Measurements from ENCODE around the gene DLGAP1. TPM values are rescaled to one million over a fixed set of nuclear protein-coding genes. Genes with fewer than 3 reads are reported as not detected.

The DLGAP1 gene
- total RNA-seq, 1 experiment from 2014 or later = 10.1 TPM

DNA sequence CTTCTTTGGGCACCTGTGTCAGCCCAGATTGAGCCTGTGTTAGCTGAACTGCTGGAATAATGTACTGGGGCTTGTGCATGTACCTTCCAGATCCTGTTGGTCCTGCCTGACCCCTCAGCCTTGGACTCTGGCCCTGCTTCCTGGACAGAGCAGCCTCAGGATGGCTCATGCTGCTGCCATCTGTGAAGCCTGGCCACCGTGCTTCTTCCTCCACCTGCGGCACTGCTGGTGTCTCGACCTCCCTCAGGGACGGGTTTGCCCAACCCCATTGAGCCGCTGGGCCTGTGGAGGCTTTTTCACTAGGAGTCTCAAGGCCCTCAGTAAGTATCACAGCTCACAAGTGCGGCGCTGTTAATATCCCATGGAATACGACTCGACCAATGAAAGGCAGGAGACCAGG is 662.4 kb downstream of the DLGAP1 start:
- no peaks in the 10 kb centered on the region for H3K36me3 ChIP-seq (replicated peaks; ENCODE audit: control insufficient read depth, insufficient read depth, low read length)
- H3K27me3 ChIP-seq (ENCODE audit: control insufficient read depth, insufficient read depth, low read length) = no peaks in the 10 kb centered on the region
- H3K4me3 ChIP-seq (ENCODE audit: insufficient read depth, low read depth, low read length) = no peak overlapping the region
- DNase-seq = no peak

DNA sequence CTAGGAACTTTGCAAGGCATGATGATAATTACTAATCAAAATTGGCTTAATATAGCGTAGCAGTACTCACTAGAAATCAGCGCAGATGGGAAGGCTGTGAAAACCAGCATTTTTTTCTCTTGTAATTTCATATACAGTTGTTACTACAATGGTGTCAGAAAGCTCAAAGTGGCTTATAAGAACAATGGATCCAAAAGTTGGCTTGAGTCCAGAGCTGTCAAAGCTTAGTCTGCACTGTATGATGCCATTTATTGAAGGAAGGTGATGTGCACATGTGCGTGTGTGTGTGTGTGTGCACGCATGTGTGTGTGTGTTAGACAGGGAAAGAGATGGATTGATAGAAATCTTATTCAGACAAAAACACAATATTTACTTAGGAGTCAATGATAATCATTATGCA is 663.9 kb downstream of the DLGAP1 start:
- Histone ChIP-seq H3K36me3 (replicated peaks; ENCODE audit: control insufficient read depth, insufficient read depth, low read length) (no peaks in the 10 kb centered on the region), H3K27me3 (ENCODE audit: control insufficient read depth, insufficient read depth, low read length) (no peaks in the 10 kb centered on the region), H3K4me3 (ENCODE audit: insufficient read depth, low read depth, low read length) (no peak overlapping the region)
- DNase-seq = no peak

DNA sequence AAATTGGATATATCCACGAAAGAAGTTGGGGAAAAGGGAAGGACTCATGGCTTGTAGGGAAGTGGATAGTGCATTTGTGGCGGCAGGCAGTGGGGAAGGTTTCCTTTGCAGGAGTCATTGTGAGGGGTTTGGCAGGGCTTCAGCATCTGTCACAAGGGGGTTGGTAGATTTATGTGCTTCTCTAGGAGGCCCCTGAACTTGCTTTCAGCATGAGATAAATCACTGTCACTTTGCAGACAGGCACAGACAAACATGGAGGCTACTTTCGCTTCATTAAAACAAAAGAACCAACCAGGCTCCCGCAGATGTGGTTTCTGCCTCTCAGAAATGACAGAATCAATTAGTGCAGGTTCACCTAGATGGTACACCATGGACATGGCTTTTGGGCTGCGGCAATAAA is 664.4 kb downstream of the DLGAP1 start:
- Histone ChIP-seq H3K36me3 (replicated peaks; ENCODE audit: control insufficient read depth, insufficient read depth, low read length) (no peaks in the 10 kb centered on the region), H3K4me3 (ENCODE audit: insufficient read depth, low read depth, low read length) (no peak overlapping the region), H3K27me3 (ENCODE audit: control insufficient read depth, insufficient read depth, low read length) (no peaks in the 10 kb centered on the region)
- DNase-seq = no peak

DNA sequence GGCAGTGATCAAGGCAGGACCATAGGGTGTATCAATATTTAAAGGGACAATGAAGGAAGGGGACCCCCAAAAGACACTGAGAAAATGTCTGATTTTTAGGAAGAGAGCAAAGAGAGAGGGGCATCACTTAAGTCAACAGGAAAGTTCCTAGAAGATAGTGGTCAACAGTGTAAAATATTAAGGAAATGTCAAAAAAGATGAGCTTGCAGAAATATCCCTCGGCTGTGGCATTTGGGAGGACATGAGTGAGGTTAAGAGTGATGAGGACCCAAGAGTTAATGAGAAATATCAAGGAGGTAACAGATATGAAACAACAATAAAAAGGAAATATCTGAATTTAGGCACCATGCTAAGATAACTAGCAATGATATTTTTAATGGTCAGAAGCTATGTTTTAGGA is 665.6 kb downstream of the DLGAP1 start:
- no peak overlapping the region for H3K4me3 ChIP-seq (ENCODE audit: insufficient read depth, low read depth, low read length)

DNA sequence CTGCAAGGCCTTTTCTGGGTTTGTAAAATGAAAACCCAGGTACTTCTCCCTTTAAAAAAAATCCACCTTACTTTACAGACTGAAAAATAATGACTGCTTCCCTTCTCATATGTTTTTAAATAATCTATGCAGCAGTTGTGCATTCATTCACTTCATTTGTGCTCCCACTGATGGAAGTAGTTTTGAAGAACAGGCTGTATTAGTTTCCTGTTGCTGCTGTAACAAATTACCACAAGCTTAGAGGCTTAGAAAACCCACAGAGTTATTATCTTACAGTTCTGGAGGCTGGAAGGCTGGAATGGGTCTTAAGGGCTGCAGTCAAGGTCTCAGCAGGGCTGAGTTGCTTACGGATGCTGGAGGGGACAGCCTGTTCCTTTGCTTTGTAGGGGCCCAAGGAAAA is 670.2 kb downstream of the DLGAP1 start:
- no peak for DNase-seq
- Histone ChIP-seq H3K27me3 (ENCODE audit: control insufficient read depth, insufficient read depth, low read length) (no peaks in the 10 kb centered on the region), H3K4me3 (ENCODE audit: insufficient read depth, low read depth, low read length) (no peak overlapping the region), H3K36me3 (replicated peaks; ENCODE audit: control insufficient read depth, insufficient read depth, low read length) (no peaks in the 10 kb centered on the region)

More for the DNA sequence above, 665.6 kb downstream of the DLGAP1 start:
- no peak for DNase-seq
- Histone ChIP-seq H3K27me3 (ENCODE audit: control insufficient read depth, insufficient read depth, low read length) (no peaks in the 10 kb centered on the region), H3K36me3 (replicated peaks; ENCODE audit: control insufficient read depth, insufficient read depth, low read length) (no peaks in the 10 kb centered on the region)

DNA sequence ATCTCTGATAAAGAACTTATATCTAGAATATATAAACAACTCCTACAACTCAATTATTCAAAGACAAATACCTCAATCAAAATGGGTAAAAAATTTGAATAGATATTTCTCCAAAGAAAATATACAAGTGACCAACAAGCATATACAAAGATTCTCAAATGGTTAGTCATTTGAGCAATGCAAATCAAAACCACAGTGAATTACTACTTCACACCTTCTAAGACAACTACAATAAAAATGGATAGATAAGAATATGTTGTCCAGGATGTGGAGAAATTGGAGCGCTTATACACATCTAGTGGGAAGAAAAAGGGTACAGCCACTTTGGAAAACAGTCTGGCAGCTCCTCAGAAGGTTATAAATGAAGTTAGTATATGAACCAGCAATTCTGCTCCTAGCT is 672.2 kb downstream of the DLGAP1 start:
- no peak for DNase-seq
- no peaks in the 10 kb centered on the region for H3K36me3 ChIP-seq (replicated peaks; ENCODE audit: control insufficient read depth, insufficient read depth, low read length)
- no peak overlapping the region for H3K4me3 ChIP-seq (ENCODE audit: insufficient read depth, low read depth, low read length)
- no peaks in the 10 kb centered on the region for H3K27me3 ChIP-seq (ENCODE audit: control insufficient read depth, insufficient read depth, low read length)

DNA sequence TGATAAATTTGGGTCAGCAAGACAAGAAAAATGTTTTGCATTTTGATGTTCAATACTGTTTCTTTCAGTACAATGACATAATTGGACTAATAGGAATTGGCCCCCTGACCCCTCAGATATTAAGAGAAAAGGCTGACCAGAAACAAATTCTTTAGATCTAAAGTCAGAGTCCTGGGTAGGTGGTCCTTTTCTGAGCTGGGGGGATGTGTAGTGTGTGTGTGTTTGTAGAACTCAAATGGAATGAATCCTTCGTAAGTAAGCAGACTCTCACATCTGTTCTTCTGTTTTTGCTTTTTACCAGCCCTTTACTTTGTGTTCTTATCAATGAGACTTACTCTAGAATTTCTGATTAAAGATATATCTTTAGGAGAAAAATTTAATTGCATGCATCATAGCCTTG is 677.4 kb downstream of the DLGAP1 start:
- no peak for DNase-seq
- H3K4me3 ChIP-seq (ENCODE audit: insufficient read depth, low read depth, low read length) = no peak overlapping the region
- H3K27me3 ChIP-seq (ENCODE audit: control insufficient read depth, insufficient read depth, low read length) = no peaks in the 10 kb centered on the region
- H3K36me3 ChIP-seq (replicated peaks; ENCODE audit: control insufficient read depth, insufficient read depth, low read length) = no peaks in the 10 kb centered on the region

DNA sequence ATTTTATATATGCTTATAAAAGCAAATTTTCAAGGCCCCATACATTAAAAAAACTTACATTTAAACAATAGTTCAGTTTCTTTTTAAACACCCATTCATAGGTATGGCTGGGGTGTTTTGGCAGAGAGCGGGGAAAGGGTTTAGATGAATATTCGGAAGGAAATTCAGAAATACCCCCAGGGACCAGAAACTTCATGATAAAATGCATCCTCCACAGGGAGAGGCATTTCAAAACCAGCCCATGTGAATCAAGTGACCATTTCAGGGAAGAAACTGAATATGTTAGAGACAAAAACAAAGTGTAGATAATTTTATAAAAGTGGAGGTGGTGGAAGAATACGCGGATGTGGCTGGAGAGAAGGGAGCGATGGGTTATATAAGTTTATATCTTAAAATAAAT is 678.0 kb downstream of the DLGAP1 start:
- Histone ChIP-seq H3K36me3 (replicated peaks; ENCODE audit: control insufficient read depth, insufficient read depth, low read length) (no peaks in the 10 kb centered on the region), H3K4me3 (ENCODE audit: insufficient read depth, low read depth, low read length) (no peak overlapping the region)

DNA sequence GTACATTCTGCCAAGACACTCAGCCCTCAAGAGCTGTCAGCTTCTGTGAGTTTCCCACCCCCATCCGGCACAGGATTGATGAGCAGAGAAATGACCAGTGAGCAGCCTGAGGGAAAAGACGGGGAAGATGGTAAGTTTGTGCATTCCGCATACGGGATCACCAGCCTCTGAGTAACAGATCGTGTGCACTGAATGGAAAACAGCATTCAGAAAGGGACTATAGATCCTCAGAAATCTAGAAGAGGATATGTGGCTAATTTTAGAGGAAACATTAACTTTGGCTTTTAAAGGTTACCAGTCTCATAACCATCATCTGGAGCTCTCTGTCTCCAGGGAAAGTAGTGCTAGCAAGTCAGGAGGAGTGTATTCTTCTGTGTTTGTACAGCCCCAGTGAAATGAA is 679.1 kb downstream of the DLGAP1 start:
- DNase-seq = no peak
- Histone ChIP-seq H3K36me3 (replicated peaks; ENCODE audit: control insufficient read depth, insufficient read depth, low read length) (no peaks in the 10 kb centered on the region), H3K27me3 (ENCODE audit: control insufficient read depth, insufficient read depth, low read length) (no peaks in the 10 kb centered on the region), H3K4me3 (ENCODE audit: insufficient read depth, low read depth, low read length) (no peak overlapping the region)

More for the DNA sequence above, 678.0 kb downstream of the DLGAP1 start:
- DNase-seq = no peak
- no peaks in the 10 kb centered on the region for H3K27me3 ChIP-seq (ENCODE audit: control insufficient read depth, insufficient read depth, low read length)

DNA sequence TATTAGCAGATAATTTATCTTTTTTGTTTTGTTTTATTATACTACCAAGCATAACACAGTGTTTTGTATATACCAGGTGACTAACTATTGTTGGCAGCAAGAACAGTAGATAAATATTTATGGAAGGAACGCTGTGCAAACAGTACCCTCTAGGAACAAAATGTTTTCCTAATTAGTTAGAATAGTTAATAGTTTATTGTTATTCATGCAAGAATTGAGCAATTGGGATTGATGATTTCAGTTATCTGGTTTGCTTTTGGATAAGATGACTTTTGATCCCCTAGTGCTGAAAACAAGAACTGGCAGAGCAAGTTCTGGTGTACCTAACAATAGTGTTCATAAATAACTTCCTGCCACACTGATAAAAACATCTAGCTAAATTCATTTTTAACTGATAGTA is 681.8 kb downstream of the DLGAP1 start:
- Histone ChIP-seq H3K36me3 (replicated peaks; ENCODE audit: control insufficient read depth, insufficient read depth, low read length) (no peaks in the 10 kb centered on the region), H3K4me3 (ENCODE audit: insufficient read depth, low read depth, low read length) (no peak overlapping the region), H3K27me3 (ENCODE audit: control insufficient read depth, insufficient read depth, low read length) (no peaks in the 10 kb centered on the region)
- DNase-seq = no peak

DNA sequence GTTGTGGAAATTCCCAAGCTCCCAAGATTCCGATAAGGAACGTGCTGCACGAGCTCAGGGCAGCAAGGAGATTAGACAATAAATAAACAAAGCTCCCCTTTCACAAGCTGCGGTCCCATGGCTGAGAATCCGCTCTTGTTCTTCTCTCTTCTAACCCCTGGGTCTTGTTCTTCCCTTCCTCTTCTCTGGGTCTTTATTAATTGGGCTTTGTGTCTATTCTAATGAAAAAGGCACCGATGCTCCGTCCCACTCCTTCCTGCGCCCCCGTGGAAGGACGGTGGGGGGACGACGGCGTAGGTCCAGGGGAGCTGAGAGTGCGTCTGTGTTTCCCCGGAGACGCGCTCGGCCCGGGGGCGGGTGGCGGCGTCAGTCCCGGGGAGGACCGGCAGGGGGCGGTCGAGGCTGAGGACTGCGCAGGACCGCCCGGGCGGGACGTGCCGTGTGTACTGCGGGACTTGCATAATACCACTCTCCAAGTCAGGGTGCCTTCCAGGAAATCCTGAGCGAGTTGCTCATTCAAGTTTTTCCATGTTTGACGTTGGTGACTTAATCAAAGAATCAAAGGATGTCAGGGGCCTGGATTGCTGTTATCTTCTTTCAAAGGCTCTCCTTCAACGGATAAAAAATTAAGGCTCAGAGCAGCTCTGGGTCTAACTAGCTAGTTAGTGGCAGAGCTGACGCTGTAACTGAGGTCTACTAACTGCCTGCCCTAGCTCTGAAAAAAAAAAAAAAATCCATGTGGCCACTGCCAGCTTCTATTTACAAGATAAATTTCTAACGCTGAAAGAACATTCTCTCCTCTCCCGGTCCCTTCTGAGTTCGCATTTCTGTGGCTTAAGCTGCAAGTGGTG is 683.8 kb downstream of the DLGAP1 start:
- DNase-seq = peak; percentile 93
- H3K4me3 ChIP-seq (ENCODE audit: insufficient read depth, low read depth, low read length) = peak overlapping the region; percentile 37
- no peaks in the 10 kb centered on the region for H3K36me3 ChIP-seq (replicated peaks; ENCODE audit: control insufficient read depth, insufficient read depth, low read length)
- H3K27me3 ChIP-seq (ENCODE audit: control insufficient read depth, insufficient read depth, low read length) = no peaks in the 10 kb centered on the region

DNA sequence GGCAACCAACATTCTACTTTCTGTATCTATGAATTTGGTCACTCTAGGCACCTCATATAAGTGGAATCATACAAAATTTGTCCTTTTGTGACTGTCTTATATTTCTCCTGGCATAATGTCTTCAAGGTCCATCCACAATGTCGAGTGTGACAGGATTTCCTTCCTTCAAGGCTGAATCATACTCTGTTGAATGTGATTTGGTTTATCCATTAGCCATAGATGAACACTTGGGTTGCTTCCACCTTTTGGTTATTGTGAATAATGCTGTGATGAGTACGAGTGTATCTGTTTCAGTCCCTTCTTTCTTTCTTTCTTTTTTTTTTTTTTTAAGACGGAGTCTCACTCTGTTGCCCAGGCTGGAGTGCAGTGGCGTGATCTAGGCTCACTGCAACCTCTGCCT is 693.8 kb downstream of the DLGAP1 start:
- Histone ChIP-seq H3K36me3 (replicated peaks; ENCODE audit: control insufficient read depth, insufficient read depth, low read length) (no peaks in the 10 kb centered on the region), H3K4me3 (ENCODE audit: insufficient read depth, low read depth, low read length) (no peak overlapping the region), H3K27me3 (ENCODE audit: control insufficient read depth, insufficient read depth, low read length) (no peaks in the 10 kb centered on the region)
- no peak for DNase-seq

DNA sequence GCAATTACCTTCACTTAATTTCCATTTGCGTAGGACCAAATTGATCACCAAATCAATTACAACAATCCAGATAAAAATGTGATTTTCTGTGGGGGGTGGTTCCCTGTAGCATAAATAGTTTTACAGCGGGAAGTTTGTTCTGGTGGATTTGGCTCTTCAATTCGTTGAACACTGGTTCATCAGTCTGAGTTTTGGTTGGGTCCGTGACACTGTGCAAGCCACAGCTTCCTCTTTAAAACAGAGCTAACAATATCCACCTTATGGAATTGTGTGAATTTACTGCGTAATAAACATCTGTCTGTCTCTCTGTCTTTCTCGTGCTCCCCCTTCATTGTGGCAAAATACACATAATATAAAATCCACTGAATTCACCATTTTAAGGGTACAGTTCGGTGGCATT is 694.4 kb downstream of the DLGAP1 start:
- H3K27me3 ChIP-seq (ENCODE audit: control insufficient read depth, insufficient read depth, low read length) = no peaks in the 10 kb centered on the region
- H3K4me3 ChIP-seq (ENCODE audit: insufficient read depth, low read depth, low read length) = no peak overlapping the region
- no peak for DNase-seq
- H3K36me3 ChIP-seq (replicated peaks; ENCODE audit: control insufficient read depth, insufficient read depth, low read length) = no peaks in the 10 kb centered on the region

DNA sequence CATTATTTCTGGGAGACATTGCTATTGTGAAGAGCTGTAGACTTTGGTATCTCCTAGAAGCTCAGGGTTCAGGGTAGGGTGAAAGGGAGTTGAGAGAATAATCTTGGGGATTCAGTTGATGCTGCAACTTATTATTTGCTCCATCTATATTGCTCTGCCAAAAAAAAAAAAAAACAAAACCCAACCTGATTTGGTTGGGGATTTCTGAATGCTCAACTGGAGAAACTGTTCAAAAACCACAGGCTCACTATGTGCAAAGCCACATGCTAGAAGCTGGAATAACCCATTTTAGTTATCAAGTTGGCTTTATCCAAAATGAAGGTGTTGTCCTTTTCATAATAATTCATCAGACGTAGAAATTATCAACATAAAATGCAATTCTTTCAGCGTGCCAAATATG is 696.0 kb downstream of the DLGAP1 start:
- no peak for DNase-seq
- H3K36me3 ChIP-seq (replicated peaks; ENCODE audit: control insufficient read depth, insufficient read depth, low read length) = no peaks in the 10 kb centered on the region
- H3K4me3 ChIP-seq (ENCODE audit: insufficient read depth, low read depth, low read length) = no peak overlapping the region
- no peaks in the 10 kb centered on the region for H3K27me3 ChIP-seq (ENCODE audit: control insufficient read depth, insufficient read depth, low read length)

DNA sequence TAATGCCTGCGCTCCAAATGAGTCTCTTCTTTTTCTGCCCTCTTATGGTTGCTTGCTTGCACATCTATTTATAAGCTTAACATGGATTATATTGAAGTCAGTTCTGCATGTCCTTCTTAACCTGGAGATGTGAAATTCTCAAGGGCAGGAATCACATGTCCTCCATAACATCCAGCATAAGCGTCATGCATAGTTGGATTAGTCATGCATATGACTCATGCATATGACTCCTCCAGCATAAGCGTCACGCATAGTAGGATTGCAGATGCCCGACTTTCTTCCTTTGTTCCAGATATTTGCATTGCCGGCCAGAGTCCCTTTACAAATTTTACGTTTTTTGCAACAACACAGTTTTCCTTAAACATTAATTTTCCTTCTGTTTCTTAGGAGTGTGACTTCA is 696.6 kb downstream of the DLGAP1 start:
- no peak overlapping the region for H3K4me3 ChIP-seq (ENCODE audit: insufficient read depth, low read depth, low read length)

DNA sequence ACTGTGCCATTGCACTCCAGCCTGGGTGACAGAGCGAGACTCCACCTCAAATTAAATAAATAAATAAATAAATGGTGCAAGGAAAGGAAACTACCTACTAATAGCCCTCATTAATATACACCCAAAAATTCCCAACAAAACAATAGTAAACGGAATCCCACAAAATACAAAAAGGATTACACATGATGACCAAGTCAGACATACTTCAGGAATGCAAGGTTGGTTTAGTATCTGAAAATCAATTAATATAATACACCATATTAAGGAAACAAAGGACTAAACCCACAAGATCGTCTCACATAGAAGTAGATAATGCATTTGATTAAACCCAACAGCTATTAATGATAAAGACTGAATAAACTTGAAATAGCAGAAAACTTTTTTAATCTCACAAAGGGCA is 697.7 kb downstream of the DLGAP1 start:
- Histone ChIP-seq H3K27me3 (ENCODE audit: control insufficient read depth, insufficient read depth, low read length) (no peaks in the 10 kb centered on the region), H3K4me3 (ENCODE audit: insufficient read depth, low read depth, low read length) (no peak overlapping the region), H3K36me3 (replicated peaks; ENCODE audit: control insufficient read depth, insufficient read depth, low read length) (no peaks in the 10 kb centered on the region)
- no peak for DNase-seq

More for the DNA sequence above, 696.6 kb downstream of the DLGAP1 start:
- no peaks in the 10 kb centered on the region for H3K27me3 ChIP-seq (ENCODE audit: control insufficient read depth, insufficient read depth, low read length)
- H3K36me3 ChIP-seq (replicated peaks; ENCODE audit: control insufficient read depth, insufficient read depth, low read length) = no peaks in the 10 kb centered on the region
- DNase-seq = no peak

All from H7 (cell line).